Gastrocnemius medialis (tissue), 4 donors: ENCODE results near the gene CYGB. TPM values are rescaled to one million over a fixed set of nuclear protein-coding genes. Genes with fewer than 3 reads are reported as not detected.

Experiments used
- ATAC-seq, 2 donors: fragments of 150-250 bp; one replicate each; pipeline ENCODE4 v1.9.1; 2016
- DNase-seq, 2 donors: peaks; one replicate each; pipeline ENCODE4 v3.0.0-alpha.2; 2019
- H3K27ac ChIP-seq, 4 donors: fragments of 200-600 bp; sonication (generic); 1 replicate in 1 of 4; 2 replicates in 3 of 4; pipeline ENCODE4 v1.5.1; 2016 to 2018; ENCODE audit warnings: mild to moderate bottlenecking in 2 of 4, moderate library complexity in 1 of 4
- H3K27me3 ChIP-seq, 3 donors: fragments of 200-600 bp; sonication (generic) in 2 of 3; 1 replicate in 1 of 3; 2 replicates in 2 of 3; pipeline versions ENCODE4 v1.5.1 to v1.6.0; 2016 to 2019; ENCODE audit warnings: mild to moderate bottlenecking in 1 of 3, moderate library complexity in 1 of 3
- H3K36me3 ChIP-seq, 2 donors: fragments of 200-600 bp; sonication (generic) in 1 of 2; one replicate each; pipeline ENCODE4 v1.5.1; 2017 to 2018
- H3K4me1 ChIP-seq, 2 donors: fragments of 200-600 bp; sonication (generic) in 1 of 2; one replicate each; pipeline ENCODE4 v1.5.1; 2016 to 2017; ENCODE audit warnings: mild to moderate bottlenecking in 2 of 2
- H3K4me3 ChIP-seq, 4 donors: fragments of 200-600 bp; sonication (generic) in 3 of 4; 1 replicate in 1 of 4; 2 replicates in 3 of 4; pipeline ENCODE4 v1.5.1; 2016 to 2019; ENCODE audit warnings: mild to moderate bottlenecking in 2 of 4
- H3K9me3 ChIP-seq, 3 donors: fragments of 200-600 bp; sonication (generic) in 2 of 3; 1 replicate in 1 of 3; 2 replicates in 2 of 3; pipeline ENCODE4 v1.5.1; 2016 to 2019
- CTCF ChIP-seq, 5 experiments: fragments of 450-650 bp in 3 of 5; fragments of 200-600 bp in 2 of 5; sonication (generic) in 2 of 5; IDR thresholded peaks in 4 of 5; conservative IDR thresholded peaks in 1 of 5; 1 replicate in 4 of 5; 2 replicates in 1 of 5; pipeline ENCODE4 v1.5.1; 2016 to 2019; ENCODE audit warnings: antibody characterized with exemption in 5 of 5, mild to moderate bottlenecking in 3 of 5, moderate library complexity in 3 of 5
- POLR2A ChIP-seq, 2 donors: fragments of 450-650 bp; IDR thresholded peaks; one replicate each; pipeline ENCODE4 v1.6.1; 2017; ENCODE audit warnings: antibody characterized with exemption in 2 of 2, mild to moderate bottlenecking in 2 of 2, moderate library complexity in 2 of 2
- in situ Hi-C, 4 donors: fragments of 200-750 bp; cut with MboI; loops; one replicate each; pipeline versions ENCODE4 v1.15.0 to v1.8.0; 2017; ENCODE audit warnings: low sequenced_read_pairs in 4 of 4
- intact Hi-C: fragments of 100-400 bp; cut with DNase I; formaldehyde crosslinking; loops from one replicate; pipeline ENCODE4 v1.15.1; 2023; ENCODE audit warnings: low total_unique reads
- total RNA-seq, 4 donors: library from RNA; depleted of rRNA; stranded (reverse); fragments of >200 nt; gene quantifications; one replicate each; pipeline versions ENCODE4 v1.1.0 to v1.2.3, GENCODE V29; 2016

The CYGB gene
- total RNA-seq, 4 donors from 2014 or later, result 8.1 to 19.7 (median 10.6) TPM

DNA sequence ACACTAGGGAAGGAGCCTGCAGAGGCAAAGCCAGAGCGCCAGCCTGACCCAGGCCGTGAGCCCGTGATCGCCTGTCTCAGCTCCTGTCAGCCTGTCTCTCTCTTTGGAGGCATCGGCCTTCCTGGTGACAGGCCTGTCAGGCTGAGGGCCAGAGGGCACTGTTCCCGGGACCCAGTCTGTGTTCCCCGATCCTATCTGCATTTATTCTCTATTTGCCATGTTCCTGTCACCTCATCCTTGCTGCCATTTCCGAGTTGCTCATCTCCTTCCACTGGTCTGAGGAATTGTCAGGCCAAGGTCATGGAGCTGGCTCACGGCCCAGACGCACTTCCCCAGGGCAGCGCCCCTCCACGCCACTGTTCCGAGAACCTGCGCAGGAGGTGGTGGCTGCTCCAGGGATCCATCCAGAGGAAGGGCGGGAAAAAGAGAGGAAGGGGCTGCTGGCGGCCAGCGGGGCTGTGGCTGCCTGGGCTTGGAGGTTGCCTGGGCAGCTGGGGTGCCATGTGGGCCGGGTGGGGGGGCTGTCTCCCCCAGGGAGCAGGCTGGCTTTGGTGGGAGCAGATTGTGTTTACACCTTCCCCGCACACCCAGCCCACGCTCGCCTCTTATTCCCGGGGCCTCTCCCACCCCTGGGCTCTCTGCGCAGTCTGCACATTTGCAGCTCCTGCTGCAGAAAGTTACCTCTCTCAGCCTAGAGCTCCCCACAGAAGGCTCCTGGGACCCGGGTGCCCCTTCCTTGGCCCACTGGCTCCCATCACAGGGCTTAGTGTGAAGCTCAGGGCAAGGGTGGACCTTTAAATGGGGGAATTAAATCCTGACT is 7.2 kb upstream of the CYGB start:
- H3K27me3 ChIP-seq, result no peaks in the 10 kb centered on the region
- no peaks in the 10 kb centered on the region for H3K9me3 ChIP-seq
- peak overlapping the region; percentile 51 to 69 (median 63) for H3K27ac ChIP-seq
- in situ Hi-C loops, result no loop called here
- TF ChIP-seq POLR2A (IDR thresholded peaks at IDR 0.05), result no peak
- TF ChIP-seq CTCF (IDR thresholded peaks at IDR 0.05 in 4 of 5, conservative IDR thresholded peaks at IDR 0.05 in 1 of 5), result no peak
- H3K4me1 ChIP-seq, result peaks cover 69 to 73% of the 10 kb centered on the region in 2 donors
- H3K4me3 ChIP-seq, result no peak overlapping the region
- intact Hi-C loops, result no loop called here
- H3K36me3 ChIP-seq, result no peaks in the 10 kb centered on the region
- DNase-seq, result no peak
- ATAC-seq, result no peak

- no peak for ATAC-seq
- no peak for DNase-seq
- Histone ChIP-seq H3K9me3 (no peaks in the 10 kb centered on the region), H3K36me3 (no peaks in the 10 kb centered on the region), H3K27ac (peak overlapping the region; percentile 51 to 69 (median 63)), H3K4me3 (peak overlapping the region in 1 of 4 donors; percentile 5), H3K27me3 (no peaks in the 10 kb centered on the region), H3K4me1 (peaks cover 69 to 74% of the 10 kb centered on the region in 2 donors)
- TF ChIP-seq CTCF (IDR thresholded peaks at IDR 0.05 in 4 of 5, conservative IDR thresholded peaks at IDR 0.05 in 1 of 5) (no peak), POLR2A (IDR thresholded peaks at IDR 0.05) (no peak)
- in situ Hi-C loops, result no loop called here
- intact Hi-C loops, result no loop called here
Measured at GRCh38 chr17:76543826-76544545, 6.5 kb upstream of the CYGB start.

DNA sequence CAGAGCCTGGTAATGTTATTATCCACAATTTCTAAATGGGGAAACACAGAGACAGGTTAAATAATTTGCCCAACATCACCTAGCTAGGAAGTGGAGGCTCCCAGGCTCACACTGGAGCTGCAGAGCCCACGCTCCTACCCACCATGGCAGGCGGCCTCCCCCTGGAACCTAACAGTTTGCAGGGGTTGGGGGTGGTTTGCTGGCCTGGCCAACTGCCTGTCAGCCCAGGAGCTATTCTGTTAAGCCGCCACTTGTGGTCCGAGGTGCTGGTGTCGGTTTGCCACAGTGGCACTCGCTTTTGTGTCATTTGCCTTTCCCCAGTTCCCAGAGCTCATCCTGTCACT is 5.9 kb upstream of the CYGB start:
- no peak for DNase-seq
- Histone ChIP-seq H3K9me3 (no peaks in the 10 kb centered on the region), H3K4me1 (peaks cover 64 to 76% of the 10 kb centered on the region in 2 donors), H3K27ac (peak overlapping the region in 1 of 4 donors; percentile 37), H3K4me3 (no peak overlapping the region), H3K36me3 (no peaks in the 10 kb centered on the region), H3K27me3 (no peaks in the 10 kb centered on the region)
- no peak for TF ChIP-seq POLR2A (IDR thresholded peaks at IDR 0.05)
- no peak for TF ChIP-seq CTCF (IDR thresholded peaks at IDR 0.05 in 4 of 5, conservative IDR thresholded peaks at IDR 0.05 in 1 of 5)
- in situ Hi-C loops (no loop called here), intact Hi-C loops (no loop called here)
- no peak for ATAC-seq

- Histone ChIP-seq H3K27ac (no peak overlapping the region), H3K9me3 (no peaks in the 10 kb centered on the region), H3K4me1 (peaks cover 59 to 74% of the 10 kb centered on the region in 2 donors), H3K27me3 (peaks cover 0 to 4% (median 0%) of the 10 kb centered on the region in 3 donors), H3K4me3 (no peak overlapping the region), H3K36me3 (no peaks in the 10 kb centered on the region)
- no peak for DNase-seq
- no peak for TF ChIP-seq POLR2A (IDR thresholded peaks at IDR 0.05)
- no peak for TF ChIP-seq CTCF (IDR thresholded peaks at IDR 0.05 in 4 of 5, conservative IDR thresholded peaks at IDR 0.05 in 1 of 5)
- no peak for ATAC-seq
- intact Hi-C loops (no loop called here), in situ Hi-C loops (no loop called here)
Measured at GRCh38 chr17:76542984-76543383, 5.5 kb upstream of the CYGB start.
